Prostate gland (tissue), 2 donors: ENCODE measurements around the gene CES5A.

Experiments
- CTCF ChIP-seq, 4 experiments: fragments of 200-600 bp in 2 of 4; fragments of 450-650 bp in 2 of 4; sonication (generic) in 2 of 4; IDR thresholded peaks; 1 replicate in 3 of 4; 2 replicates in 1 of 4; pipeline ENCODE4 v1.5.1; 2016 to 2019; ENCODE audit warnings: antibody characterized with exemption in 4 of 4, mild to moderate bottlenecking in 2 of 4, moderate library complexity in 2 of 4
- POLR2A ChIP-seq: fragments of 450-650 bp; IDR thresholded peaks from one replicate; pipeline ENCODE4 v1.6.1; 2016; ENCODE audit warnings: antibody characterized with exemption, mild to moderate bottlenecking

- TF ChIP-seq POLR2A (no peak), CTCF (IDR thresholded peaks at IDR 0.05) (no peak)
Measured at GRCh38 chr16:55913716-55914115, 38.5 kb upstream of the CES5A start.
